ENCODE measurements around the gene JKAMP. TPM values are rescaled to one million over a fixed set of nuclear protein-coding genes. Genes with fewer than 3 reads are reported as not detected.

The JKAMP gene
- total RNA-seq, 1 experiment from 2014 or later = 46.5 TPM

DNA sequence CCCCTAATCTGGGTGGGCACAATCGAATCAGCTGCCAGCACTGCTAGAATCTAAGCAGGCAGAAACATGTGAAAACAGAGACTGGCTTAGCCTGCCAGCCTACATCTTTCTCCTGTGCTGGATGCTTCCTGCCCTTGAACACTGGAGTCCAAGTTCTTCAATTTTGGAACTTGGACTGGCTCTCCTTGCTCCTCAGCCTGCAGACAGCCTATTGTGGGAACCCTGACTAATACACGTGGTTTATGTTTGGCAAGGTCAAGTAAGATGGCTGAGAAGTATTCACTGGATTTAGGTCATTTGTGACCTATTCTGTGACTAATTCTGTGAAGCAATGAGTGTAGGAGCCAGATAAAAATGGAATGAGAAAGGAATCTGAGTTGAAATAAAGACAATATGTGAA, 30.2 kb upstream of the JKAMP start:
- intact Hi-C loops (cut with micrococcal nuclease) = no loop called here
- no peak for TF ChIP-seq RAD21 (IDR thresholded peaks at IDR 0.05; ENCODE audit: low read depth)
- TF ChIP-seq ZFX (IDR thresholded peaks at IDR 0.05) = no peak
- TF ChIP-seq CBX3 (IDR thresholded peaks at IDR 0.05; ENCODE audit: low read depth) = no peak
- TF ChIP-seq EGR1 (IDR thresholded peaks at IDR 0.05; ENCODE audit: low read depth) = no peak
- no peak for TF ChIP-seq CEBPB (IDR thresholded peaks at IDR 0.05; ENCODE audit: low read depth)
- TF ChIP-seq ZNF274 (IDR thresholded peaks at IDR 0.05; ENCODE audit: low read depth, low read length) = no peak
- no peak for TF ChIP-seq YY1 (IDR thresholded peaks at IDR 0.05; ENCODE audit: extremely low read depth, insufficient replicate concordance, low read depth, low read length)
- TF ChIP-seq FOSL1 (IDR thresholded peaks at IDR 0.05; ENCODE audit: low read depth) = no peak
- TF ChIP-seq JUND (IDR thresholded peaks at IDR 0.05) = no peak
- TF ChIP-seq, protein P1, sequence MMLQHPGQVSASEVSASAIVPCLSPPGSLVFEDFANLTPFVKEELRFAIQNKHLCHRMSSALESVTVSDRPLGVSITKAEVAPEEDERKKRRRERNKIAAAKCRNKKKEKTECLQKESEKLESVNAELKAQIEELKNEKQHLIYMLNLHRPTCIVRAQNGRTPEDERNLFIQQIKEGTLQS (IDR thresholded peaks at IDR 0.05) = no peak
- TF ChIP-seq SIN3A (IDR thresholded peaks at IDR 0.05; ENCODE audit: low read depth) = no peak
- TF ChIP-seq EZH2phosphoT487 (IDR thresholded peaks at IDR 0.05; ENCODE audit: borderline replicate concordance) = no peak
- no peak for TF ChIP-seq EZH2 (IDR thresholded peaks at IDR 0.05)
- no peak for TF ChIP-seq TCF7L2 (IDR thresholded peaks at IDR 0.05; ENCODE audit: borderline replicate concordance, extremely low read depth, insufficient read depth, insufficient read length)
- TF ChIP-seq, protein P2, sequence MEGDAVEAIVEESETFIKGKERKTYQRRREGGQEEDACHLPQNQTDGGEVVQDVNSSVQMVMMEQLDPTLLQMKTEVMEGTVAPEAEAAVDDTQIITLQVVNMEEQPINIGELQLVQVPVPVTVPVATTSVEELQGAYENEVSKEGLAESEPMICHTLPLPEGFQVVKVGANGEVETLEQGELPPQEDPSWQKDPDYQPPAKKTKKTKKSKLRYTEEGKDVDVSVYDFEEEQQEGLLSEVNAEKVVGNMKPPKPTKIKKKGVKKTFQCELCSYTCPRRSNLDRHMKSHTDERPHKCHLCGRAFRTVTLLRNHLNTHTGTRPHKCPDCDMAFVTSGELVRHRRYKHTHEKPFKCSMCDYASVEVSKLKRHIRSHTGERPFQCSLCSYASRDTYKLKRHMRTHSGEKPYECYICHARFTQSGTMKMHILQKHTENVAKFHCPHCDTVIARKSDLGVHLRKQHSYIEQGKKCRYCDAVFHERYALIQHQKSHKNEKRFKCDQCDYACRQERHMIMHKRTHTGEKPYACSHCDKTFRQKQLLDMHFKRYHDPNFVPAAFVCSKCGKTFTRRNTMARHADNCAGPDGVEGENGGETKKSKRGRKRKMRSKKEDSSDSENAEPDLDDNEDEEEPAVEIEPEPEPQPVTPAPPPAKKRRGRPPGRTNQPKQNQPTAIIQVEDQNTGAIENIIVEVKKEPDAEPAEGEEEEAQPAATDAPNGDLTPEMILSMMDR (IDR thresholded peaks at IDR 0.05 in 2 of 3, conservative IDR thresholded peaks at IDR 0.05 in 1 of 3; ENCODE audit: borderline replicate concordance in 1 of 3, insufficient read depth in 1 of 3, low read depth in 2 of 3, low read length in 2 of 3) = no peak
- ChIA-PET CTCF (no interaction called here), RAD21 (ENCODE audit: low non-redundant PET in 1 of 2, low total read pairs in 2 of 2, uncharacterized antibody in 2 of 2, unreplicated experiment in 2 of 2) (no interaction called here), POLR2A (no interaction called here)
- H3K4me3 ChIP-seq (replicated peaks in 1 of 2; ENCODE audit: low read depth in 1 of 2, low read length in 2 of 2) = no peak overlapping the region
- H3K9me3 ChIP-seq (ENCODE audit: control insufficient read depth in 1 of 2, insufficient read depth in 1 of 2, low read depth in 1 of 2, low read length in 2 of 2) = no peaks in the 10 kb centered on the region
- no peaks in the 10 kb centered on the region for H4K20me1 ChIP-seq (ENCODE audit: insufficient read depth)
- no peaks in the 10 kb centered on the region for H3K4me1 ChIP-seq (ENCODE audit: control insufficient read depth in 1 of 2, insufficient read depth in 2 of 2, low read length in 2 of 2)
- no peak overlapping the region for H2AFZ ChIP-seq (ENCODE audit: low read depth, low read length, poor library complexity, severe bottlenecking)
- BruUV-seq (replicated peaks) = no TSS peak
- H3K79me2 ChIP-seq (ENCODE audit: insufficient read depth, low read length) = no peaks in the 10 kb centered on the region
- no peak for ATAC-seq
- H3K27ac ChIP-seq (ENCODE audit: low read depth, low read length) = no peak overlapping the region
- H3K36me3 ChIP-seq (ENCODE audit: control insufficient read depth in 1 of 2, insufficient read depth in 2 of 2, low read length in 2 of 2) = peaks cover 0 to 13% of the 10 kb centered on the region in 2 experiments; a peak in 1 of 4 replicates
- no peak for DNase-seq (ENCODE audit: low read depth, low spot score)
- H3K9ac ChIP-seq (ENCODE audit: low read length) = no peak overlapping the region
- no peaks in the 10 kb centered on the region for H3K27me3 ChIP-seq (ENCODE audit: insufficient read depth, low read length)
- no peaks in the 10 kb centered on the region for H3K9me2 ChIP-seq (ENCODE audit: insufficient read depth)
- no peak overlapping the region for H3K4me2 ChIP-seq (ENCODE audit: low read length)

All from HCT116 (cell line).